Measurements from ENCODE around the gene C1QL4.

- TF ChIP-seq GATA3 (IDR thresholded peaks at IDR 0.05; ENCODE audit: low read depth, low read length) = no peak
- TF ChIP-seq GATA2 (IDR thresholded peaks at IDR 0.05; ENCODE audit: low read depth, low read length) = no peak
Measured at GRCh38 chr12:49375406-49375805, 38.4 kb upstream of the C1QL4 start.

Data from SH-SY5Y (cell line).